GM12878 (cell line): Measurements from ENCODE around the gene STK16. TPM values are rescaled to one million over a fixed set of nuclear protein-coding genes. Genes with fewer than 3 reads are reported as not detected.
A peak's percentile ranks its signal among the peaks of the same experiment; 100 is the strongest.

ENCODE experiments used
- ATAC-seq: fragments of 200-7000 bp; cut with Tn5 transposase; 3 replicates; pipeline ENCODE4 v1.9.1; 2020; ENCODE audit warnings: mild to moderate bottlenecking, moderate library complexity
- Bru-seq: library from RNA; stranded (reverse); fragments of 400-500 nt; gene quantifications from one replicate; lab custom pipeline; 2021; lab: Mats Ljungman, UMichigan
- BruChase-seq, 2 experiments: library from RNA; stranded (reverse); fragments of 400-500 nt; gene quantifications; one replicate each; lab custom pipeline; 2021; lab: Mats Ljungman, UMichigan
- BruUV-seq: library from RNA; stranded (reverse); fragments of 400-500 nt; replicated peaks from 2 replicates; lab custom pipeline; 2021; lab: Mats Ljungman, UMichigan
- CTCF ChIA-PET: fragments of 300-600 bp; sonication (Branson Sonifier 250); formaldehyde crosslinking; extraction: SDS; loops from one replicate; lab custom pipeline; 2021; ENCODE audit warnings: inconsistent platforms; lab: Yijun Ruan, JAX
- POLR2A ChIA-PET: fragments of 350-600 bp; formaldehyde crosslinking; extraction: SDS; loops from one replicate; lab custom pipeline; 2021; ENCODE audit warnings: inconsistent platforms; lab: Charles Lee
- RAD21 ChIA-PET: fragments of 300-600 bp; sonication (Branson Sonifier 250); formaldehyde crosslinking; loops from one replicate; lab custom pipeline; 2023; ENCODE audit warnings: antibody characterized with exemption; ENCODE audit not compliant: unreplicated experiment; lab: Charles Lee
- SMC1A ChIA-PET: fragments of 300-600 bp; sonication (Branson Sonifier 250); formaldehyde crosslinking; loops from one replicate; lab custom pipeline; 2023; ENCODE audit not compliant: unreplicated experiment, uncharacterized antibody; lab: Charles Lee
- DNase-seq: peaks from one replicate; pipeline ENCODE4 v3.0.0-alpha.2; 2011; ENCODE audit warnings: low read depth, low spot score
- FAIRE-seq: peaks from 3 replicates; lab custom pipeline; 2011; peaks lifted over from hg19 to GRCh38; lab: Jason Lieb, UNC
- H2AFZ ChIP-seq: 2 replicates; pipeline ENCODE4 v1.6.0; 2011; ENCODE audit warnings: low read depth, low read length, control low read depth; ENCODE audit not compliant: control insufficient read depth
- H3K27ac ChIP-seq: 2 replicates; pipeline ENCODE4 v1.5.1; 2011; ENCODE audit warnings: control low read depth; ENCODE audit not compliant: control insufficient read depth, insufficient read depth
- H3K27me3 ChIP-seq, 2 experiments: replicated peaks in 1 of 2; 2 replicates each; pipeline versions ENCODE4 v1.6.0 to v1.6.1; 2011; ENCODE audit warnings: low read length in 1 of 2; ENCODE audit not compliant: control insufficient read depth in 2 of 2, insufficient read depth in 2 of 2
- H3K36me3 ChIP-seq, 2 experiments: 2 replicates each; pipeline ENCODE4 v1.5.1; 2011; ENCODE audit warnings: low read length in 1 of 2; ENCODE audit not compliant: control insufficient read depth in 2 of 2, insufficient read depth in 2 of 2
- H3K4me1 ChIP-seq: 2 replicates; pipeline ENCODE4 v1.6.1; 2011; ENCODE audit warnings: mild to moderate bottlenecking, low read length, moderate library complexity, mixed read lengths; ENCODE audit not compliant: control insufficient read depth, insufficient read depth
- H3K4me2 ChIP-seq: 2 replicates; pipeline ENCODE4 v1.6.0; 2011; ENCODE audit warnings: control low read depth; ENCODE audit not compliant: control insufficient read depth, insufficient read depth
- H3K4me3 ChIP-seq: fragments of 200-600 bp; sonication (generic); 2 replicates; pipeline ENCODE4 v1.5.1; 2016
- H3K79me2 ChIP-seq: 2 replicates; pipeline ENCODE4 v1.6.0; 2011; ENCODE audit warnings: low read length; ENCODE audit not compliant: control insufficient read depth, insufficient read depth
- H3K9ac ChIP-seq: 2 replicates; pipeline ENCODE4 v1.8.0; 2011; ENCODE audit warnings: low read length, control low read depth, mixed read lengths; ENCODE audit not compliant: control insufficient read depth, insufficient read depth
- H3K9me3 ChIP-seq: replicated peaks from 3 replicates; pipeline ENCODE4 v1.5.1; 2011; ENCODE audit warnings: mild to moderate bottlenecking, low read length; ENCODE audit not compliant: control insufficient read depth, insufficient read depth
- H4K20me1 ChIP-seq: 2 replicates; pipeline ENCODE4 v1.6.0; 2011; ENCODE audit not compliant: control insufficient read depth, insufficient read depth
- BACH1 ChIP-seq: fragments of 450-650 bp; IDR thresholded peaks from 2 replicates; pipeline ENCODE4 v1.6.1; 2017; ENCODE audit warnings: mild to moderate bottlenecking, borderline replicate concordance
- CBFB ChIP-seq: IDR thresholded peaks from 2 replicates; pipeline ENCODE4 v1.6.1; 2016; ENCODE audit warnings: antibody characterized with exemption, low read depth
- CHD4 ChIP-seq: fragments of 200-600 bp; sonication (generic); IDR thresholded peaks from 2 replicates; pipeline ENCODE4 v1.6.1; 2016; ENCODE audit warnings: mild to moderate bottlenecking
- CREB1 ChIP-seq: IDR thresholded peaks from 2 replicates; pipeline ENCODE4 v1.6.1; 2012; ENCODE audit warnings: low read depth, mild to moderate bottlenecking, inconsistent platforms
- FOS ChIP-seq: IDR thresholded peaks from 3 replicates; pipeline ENCODE4 v1.6.1; 2011; ENCODE audit warnings: borderline replicate concordance; ENCODE audit not compliant: insufficient read length; ENCODE audit errors: extremely low read depth
- GATAD2B ChIP-seq: fragments of 450-650 bp; conservative IDR thresholded peaks from 2 replicates; pipeline ENCODE4 v1.6.1; 2017; ENCODE audit warnings: low read depth, mild to moderate bottlenecking, moderate library complexity
- IKZF2 ChIP-seq, 2 experiments: fragments of 450-650 bp; IDR thresholded peaks; 2 replicates each; pipeline ENCODE4 v1.6.1; 2017; ENCODE audit warnings: mild to moderate bottlenecking in 2 of 2, moderate library complexity in 2 of 2
- MLLT1 ChIP-seq: fragments of 450-650 bp; IDR thresholded peaks from 2 replicates; pipeline ENCODE4 v1.6.1; 2016; ENCODE audit warnings: mild to moderate bottlenecking
- NFXL1 ChIP-seq: fragments of 450-650 bp; IDR thresholded peaks from 2 replicates; pipeline ENCODE4 v1.6.1; 2017; ENCODE audit warnings: antibody characterized with exemption, mild to moderate bottlenecking, borderline replicate concordance
- PAX5 ChIP-seq: IDR thresholded peaks from 2 replicates; pipeline ENCODE4 v1.6.1; 2011; ENCODE audit warnings: low read depth, low read length, borderline replicate concordance
- PAX8 ChIP-seq: fragments of 450-650 bp; IDR thresholded peaks from 2 replicates; pipeline ENCODE4 v1.6.1; 2017; ENCODE audit warnings: mild to moderate bottlenecking, moderate library complexity
- PKNOX1 ChIP-seq: fragments of 450-650 bp; IDR thresholded peaks from 2 replicates; pipeline ENCODE4 v1.6.1; 2016; ENCODE audit warnings: mild to moderate bottlenecking
- RUNX3 ChIP-seq: IDR thresholded peaks from 2 replicates; pipeline ENCODE4 v1.6.1; 2012; ENCODE audit warnings: low read length, inconsistent platforms
- SIN3A ChIP-seq: IDR thresholded peaks from 2 replicates; pipeline ENCODE4 v1.6.1; 2012; ENCODE audit warnings: low read depth, low read length, improper control_type of control experiment
- SMAD5 ChIP-seq: IDR thresholded peaks from 2 replicates; pipeline ENCODE4 v1.6.1; 2016; ENCODE audit warnings: antibody characterized with exemption, low read depth
- SMC3 ChIP-seq: IDR thresholded peaks from 2 replicates; pipeline ENCODE4 v1.6.1; 2011; ENCODE audit warnings: low read length, improper control_type of control experiment, borderline replicate concordance
- SPI1 ChIP-seq: IDR thresholded peaks from 2 replicates; pipeline ENCODE4 v1.6.1; 2011; ENCODE audit warnings: low read depth, mild to moderate bottlenecking, low read length, moderate library complexity, borderline replicate concordance; ENCODE audit not compliant: insufficient read depth
- SRF ChIP-seq, 2 experiments: IDR thresholded peaks; 2 replicates each; pipeline ENCODE4 v1.6.1; 2011; ENCODE audit warnings: low read depth in 2 of 2, low read length in 2 of 2, mild to moderate bottlenecking in 1 of 2, moderate library complexity in 1 of 2
- WGBS: methylation state at CpG from one replicate; pipeline ENCODE4 v1.1.6; 2016; ENCODE audit warnings: low lambda C conversion rate; ENCODE audit not compliant: insufficient replicate concordance, insufficient coverage; ENCODE audit errors: missing lambda C conversion rate; 5-methylcytosine and 5-hydroxymethylcytosine counted together
- in situ Hi-C: fragments of 300-500 bp; cut with MboI; formaldehyde crosslinking; loops from 9 replicates; pipeline ENCODE4 v1.14.3; 2018; ENCODE audit warnings: mixed read lengths
- intact Hi-C: fragments of 100-400 bp; cut with micrococcal nuclease; formaldehyde crosslinking; loops from one replicate; pipeline ENCODE4 v1.14.2; 2022; ENCODE audit not compliant: unreplicated experiment
- long read RNA-seq, 2 experiments: library from polyadenylated mRNA; unstranded; transcript quantifications; one replicate each; pipeline ENCODE4 v2.0.0, GENCODE V29; 2019 to 2020
- polyA minus RNA-seq, 3 experiments: library from RNA; depleted of rRNA, polyadenylated mRNA; stranded (reverse); fragments of >200 nt; gene quantifications; 2 replicates each; pipeline ENCODE4 v1.2.3, GENCODE V29; 2011
- polyA plus RNA-seq, 11 experiments: library from polyadenylated mRNA; depleted of rRNA in 4 of 11; unstranded in 6 of 11; stranded (reverse) in 5 of 11; fragments of >200 nt; fragmentation: Nextera tagmentation in 4 of 11; fragmentation: Illumina TruSeq in 1 of 11; extraction: Ambion mirVana in 4 of 11; extraction: Trizol in 1 of 11; gene quantifications; 1 replicate in 1 of 11; 2 replicates in 10 of 11; pipeline versions ENCODE4 v1.2.1 to v1.2.3, GENCODE V29; 2011 to 2016; ENCODE audit warnings: inconsistent platforms in 2 of 11, missing spikeins in 2 of 11, low read depth in 1 of 11
- total RNA-seq, 4 experiments: library from RNA; depleted of rRNA in 3 of 4; stranded (reverse); fragments of >200 nt in 3 of 4; fragmentation: Illumina TruSeq in 1 of 4; extraction: Trizol in 1 of 4; gene quantifications; 2 replicates each; pipeline versions ENCODE4 v1.2.1 to v1.2.3, GENCODE V29; 2013 to 2021

STK16 gene
- 30.5 and 39.4 TPM in 2 replicates for total RNA-seq (2013; cell fraction: nucleolus; rRNA removed)
- total RNA-seq (2014; rRNA removed) (11.0 and 13.6 TPM in 2 replicates), total RNA-seq (2014; rRNA removed; fragmentation: Illumina TruSeq; extraction: Trizol) (24.9 and 26.5 TPM in 2 replicates), total RNA-seq (2021) (28.8 and 33.9 TPM in 2 replicates), polyA plus RNA-seq (2011; rRNA removed) (30.1 and 50.1 TPM in 2 replicates), polyA plus RNA-seq (2014; fragmentation: Illumina TruSeq; extraction: Trizol) (23.0 and 45.6 TPM in 2 replicates), polyA plus RNA-seq (2014; fragmentation: Nextera tagmentation; extraction: Ambion mirVana) (1 to 10 TPM; 8.4 to 9.0 TPM), polyA plus RNA-seq (2014; rRNA removed) (30.8 and 31.2 TPM in 2 replicates), polyA plus RNA-seq (2016; fragmentation: Nextera tagmentation; extraction: Ambion mirVana) (1 to 10 TPM; 4.3 to 5.9 TPM), polyA minus RNA-seq (2011; rRNA and poly(A)+ RNA removed) (46.5 and 53.0 TPM in 2 replicates), Bru-seq, nascent RNA (percentile 81 among the genes with signal in this experiment), BruChase-seq, experiment 1, labeled RNA remaining after a 6-hour chase (percentile 66 among the genes with signal in this experiment), BruChase-seq, experiment 2, labeled RNA remaining after a 2-hour chase (percentile 64 among the genes with signal in this experiment)
- 21.0 TPM for polyA plus RNA-seq (2011; ENCODE audit: low read depth)
- 75.5 and 87.5 TPM in 2 replicates for polyA plus RNA-seq (2011; cell fraction: cytosol; rRNA removed)
- 62.6 and 84.5 TPM in 2 replicates for polyA plus RNA-seq (2011; cell fraction: nucleus; rRNA removed)
- 25.4 and 31.7 TPM in 2 replicates for polyA plus RNA-seq (2012)
- polyA minus RNA-seq (2011; cell fraction: cytosol; rRNA and poly(A)+ RNA removed): 11.4 and 14.6 TPM in 2 replicates
- polyA minus RNA-seq (2011; cell fraction: nucleus; rRNA and poly(A)+ RNA removed): 36.4 and 44.8 TPM in 2 replicates
- long read RNA-seq, experiment 1, partial matches to known transcripts: 0 of 4 reads
- long read RNA-seq, experiment 1, other reads (novel, unspliced or antisense): 3 of 4 reads
- long read RNA-seq, experiment 2, partial matches to known transcripts: 0 of 3 reads
- long read RNA-seq, experiment 2, other reads (novel, unspliced or antisense): 0 of 3 reads

- TSS peak; percentile 81 for BruUV-seq
- peak; percentile 95 to 99 for TF ChIP-seq SRF (IDR thresholded peaks at IDR 0.05; ENCODE audit: low read depth in 2 of 2, low read length in 2 of 2)
- peak; percentile 32; the same call in 1 of the 2 replicates for TF ChIP-seq PKNOX1
- TF ChIP-seq CHD4: no peak
- no peak for TF ChIP-seq FOS
- TF ChIP-seq GATAD2B: peak; percentile 73
- peak; percentile 96 for TF ChIP-seq SIN3A
- peak; percentile 89 for TF ChIP-seq MLLT1
- no peak for TF ChIP-seq NFXL1
- no peak for TF ChIP-seq PAX8
- TF ChIP-seq SPI1: 0 out of 2 replicates have a peak, but pooled peaks have one; percentile 9
- peak; percentile 97 for TF ChIP-seq CREB1
- peak; percentile 67; the same call in 1 of the 2 replicates for TF ChIP-seq SMAD5
- no peak for TF ChIP-seq IKZF2 (IDR thresholded peaks at IDR 0.05)
- peak; percentile 76 for TF ChIP-seq CBFB
- no peak for TF ChIP-seq SMC3
- no peak for TF ChIP-seq PAX5
- TF ChIP-seq RUNX3: peak; percentile 75
- TF ChIP-seq BACH1: peak; percentile 61
These were observed at the start of gene STK16, which contains the start of gene GLB1L for GRCh38 chr2:219245148-219245898. Gene STK16 (plus strand): TSS chr2:219245479. CDS start chr2:219246000, 521 bp downstream. Gene GLB1L (minus strand): TSS chr2:219245444. CDS start chr2:219243573, 1,871 bp downstream.

More at GRCh38 chr2:219245148-219245898, at the start of gene STK16, which contains the start of gene GLB1L:
- Histone ChIP-seq H3K27me3 (no peaks in the 10 kb centered on the region), H3K4me2 (peak within 1 kb of the TSS; percentile 89), H3K79me2 (peaks cover 28% of the 10 kb centered on the region), H3K36me3 (peaks cover 7 to 15% of the 10 kb centered on the region in 2 experiments), H3K9me3 (no peaks in the 10 kb centered on the region), H3K27ac (peak within 1 kb of the TSS; percentile 70), H2AFZ (peak within 1 kb of the TSS; percentile 87), H4K20me1 (0 out of 2 replicates have a peak, but pooled peaks cover 4% of the 10 kb centered on the region), H3K4me3 (peak within 1 kb of the TSS; percentile 90), H3K9ac (peak within 1 kb of the TSS; percentile 77), H3K4me1 (peaks cover 44% of the 10 kb centered on the region)
- CTCF ChIA-PET: interaction anchor here (0.9 to 3.4 kb wide), 13 partner anchors 8 to 89 kb away, joined by 3 to 40 read pairs (median 4); partner anchors contain the start of genes ANKZF1, ATG9A, DNAJB2 and TUBA4A
- in situ Hi-C loops (no loop called here), intact Hi-C loops (no loop called here)
- RAD21 ChIA-PET: interaction anchor here (1.1 to 2.3 kb wide), 9 partner anchors 8 to 75 kb away, joined by 4 to 20 read pairs (median 5); partner anchors contain the start of genes ANKZF1, ATG9A, DNAJB2 and TUBA4A
- SMC1A ChIA-PET: interaction anchor here (0.8 to 2.5 kb wide), 14 partner anchors 10 to 71 kb away, joined by 3 to 16 read pairs (median 6); partner anchors contain the start of genes ABCB6, ANKZF1, ATG9A and CNPPD1
- FAIRE-seq (peak; percentile 75), ATAC-seq (peak; percentile 83), DNase-seq (peak; percentile 75)
- POLR2A ChIA-PET: interaction anchor here (0.9 to 3.0 kb wide), 16 partner anchors 10 to 360 kb away, joined by 3 to 31 read pairs (median 7); partner anchors contain the start of genes ABCB6, ANKZF1, ATG9A and CNPPD1
- 3% methylated on average over 44 of the region's 46 CpGs for WGBS
